Astrocyte (in vitro differentiated cells and primary cell): ENCODE data around the gene SYCE1. TPM values are rescaled to one million over a fixed set of nuclear protein-coding genes. Genes with fewer than 3 reads are reported as not detected.
"Not testable (repeated sequence)": the region's sequence is repeated elsewhere in the genome, so short reads cannot be mapped to it uniquely, and the experiment has no call there.

ENCODE experiments used
- DNase-seq: peaks from one replicate; pipeline ENCODE4 v3.0.0-alpha.2; 2010; ENCODE audit warnings: low read depth
- FAIRE-seq: peaks from 2 replicates; lab custom pipeline; 2011; peaks lifted over from hg19 to GRCh38; lab: Jason Lieb, UNC
- H2AFZ ChIP-seq: 2 replicates; pipeline ENCODE4 v1.6.0; 2012; ENCODE audit warnings: low read depth, low read length, inconsistent platforms
- H3K27ac ChIP-seq: 2 replicates; pipeline ENCODE4 v1.5.1; 2011; ENCODE audit warnings: low read depth, low read length, inconsistent platforms
- H3K27me3 ChIP-seq: 2 replicates; pipeline ENCODE4 v1.6.0; 2011; ENCODE audit warnings: low read length, inconsistent platforms; ENCODE audit not compliant: insufficient read depth
- H3K36me3 ChIP-seq: 2 replicates; pipeline ENCODE4 v1.5.1; 2011; ENCODE audit warnings: low read length, inconsistent platforms; ENCODE audit not compliant: insufficient read depth
- H3K4me1 ChIP-seq: 2 replicates; pipeline ENCODE4 v1.5.1; 2011; ENCODE audit warnings: low read length, inconsistent platforms; ENCODE audit not compliant: insufficient read depth
- H3K4me2 ChIP-seq: 2 replicates; pipeline ENCODE4 v1.6.0; 2012; ENCODE audit warnings: low read length, inconsistent platforms
- H3K4me3 ChIP-seq: 2 replicates; pipeline ENCODE4 v1.5.1; 2011; ENCODE audit warnings: low read depth, mild to moderate bottlenecking, low read length, inconsistent platforms; ENCODE audit not compliant: insufficient read depth
- H3K79me2 ChIP-seq: 2 replicates; pipeline ENCODE4 v1.6.0; 2012; ENCODE audit warnings: mild to moderate bottlenecking, low read length, inconsistent platforms; ENCODE audit not compliant: insufficient read depth
- H3K9ac ChIP-seq: 2 replicates; pipeline ENCODE4 v1.6.0; 2012; ENCODE audit warnings: mild to moderate bottlenecking, low read length, inconsistent platforms
- H3K9me3 ChIP-seq: 2 replicates; pipeline ENCODE4 v1.5.1; 2012; ENCODE audit warnings: low read depth, mild to moderate bottlenecking, low read length, inconsistent platforms; ENCODE audit not compliant: insufficient read depth
- H4K20me1 ChIP-seq: 2 replicates; pipeline ENCODE4 v1.6.0; 2012; ENCODE audit warnings: low read length, inconsistent platforms; ENCODE audit not compliant: insufficient read depth
- H3K27ac Mint-ChIP-seq: one replicate; pipeline ENCODE4 v1.8.0; 2021; ENCODE audit warnings: mild to moderate bottlenecking, mixed read lengths; ENCODE audit not compliant: unreplicated experiment
- H3K27me3 Mint-ChIP-seq: one replicate; pipeline ENCODE4 v1.8.0; 2021; ENCODE audit warnings: low read depth, mixed read lengths; ENCODE audit not compliant: unreplicated experiment
- H3K36me3 Mint-ChIP-seq: one replicate; pipeline ENCODE4 v1.8.0; 2021; ENCODE audit warnings: low read depth, mixed read lengths; ENCODE audit not compliant: unreplicated experiment
- H3K4me1 Mint-ChIP-seq: one replicate; pipeline ENCODE4 v1.8.0; 2021; ENCODE audit warnings: low read depth, mixed read lengths; ENCODE audit not compliant: unreplicated experiment
- H3K4me3 Mint-ChIP-seq: one replicate; pipeline ENCODE4 v1.8.0; 2021; ENCODE audit warnings: mild to moderate bottlenecking, moderate library complexity, mixed read lengths; ENCODE audit not compliant: unreplicated experiment
- H3K9me3 Mint-ChIP-seq: one replicate; pipeline ENCODE4 v1.8.0; 2021; ENCODE audit warnings: mild to moderate bottlenecking, mixed read lengths; ENCODE audit not compliant: unreplicated experiment
- EZH2 ChIP-seq: IDR thresholded peaks from 2 replicates; pipeline ENCODE4 v1.6.1; 2012; ENCODE audit warnings: mild to moderate bottlenecking, low read length, inconsistent platforms; ENCODE audit not compliant: insufficient read depth
- total RNA-seq: library from RNA; stranded (reverse); gene quantifications from 2 replicates; pipeline ENCODE4 v1.2.1, GENCODE V29; 2021
- TF ChIP-seq, protein P1 (sequence below): IDR thresholded peaks from 2 replicates; pipeline ENCODE4 v1.5.1; 2011; ENCODE audit warnings: low read depth, mild to moderate bottlenecking, inconsistent platforms, low read length, moderate library complexity; ENCODE audit not compliant: insufficient read depth

SYCE1 gene
- total RNA-seq, 1 donor from 2014 or later: 0.23 TPM

DNA sequence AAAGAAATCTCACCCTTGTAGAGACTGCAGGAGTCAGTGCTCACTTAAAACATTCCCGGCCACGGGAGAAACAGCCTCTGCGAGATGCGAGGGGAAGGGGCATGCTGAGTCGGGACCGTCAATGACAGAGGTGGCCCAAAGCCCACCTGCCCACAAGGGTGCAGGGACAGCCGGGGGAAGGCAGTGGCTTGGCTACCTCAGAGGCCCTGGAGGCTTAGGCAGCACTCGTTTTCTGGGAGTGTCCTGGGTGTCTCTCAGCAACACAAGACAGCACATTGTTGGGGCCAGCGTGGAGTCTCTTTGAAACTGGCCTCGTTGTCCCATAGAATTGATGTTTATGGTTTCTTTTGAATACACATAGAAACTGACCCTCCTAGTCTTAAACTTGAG lies 25.6 kb upstream of the SYCE1 start:
- H3K9me3 ChIP-seq: no peaks in the 10 kb centered on the region
- no peak overlapping the region for H3K4me3 Mint-ChIP-seq
- H4K20me1 ChIP-seq: no peaks in the 10 kb centered on the region
- no peak overlapping the region for H3K4me2 ChIP-seq
- no peaks in the 10 kb centered on the region for H3K9me3 Mint-ChIP-seq
- H3K27ac Mint-ChIP-seq: no peak overlapping the region
- H2AFZ ChIP-seq: no peak overlapping the region
- peaks cover 14% of the 10 kb centered on the region for H3K27me3 Mint-ChIP-seq
- no peaks in the 10 kb centered on the region for H3K27me3 ChIP-seq
- no peaks in the 10 kb centered on the region for H3K36me3 Mint-ChIP-seq
- H3K4me3 ChIP-seq: no peak overlapping the region
- TF ChIP-seq, protein P1, sequence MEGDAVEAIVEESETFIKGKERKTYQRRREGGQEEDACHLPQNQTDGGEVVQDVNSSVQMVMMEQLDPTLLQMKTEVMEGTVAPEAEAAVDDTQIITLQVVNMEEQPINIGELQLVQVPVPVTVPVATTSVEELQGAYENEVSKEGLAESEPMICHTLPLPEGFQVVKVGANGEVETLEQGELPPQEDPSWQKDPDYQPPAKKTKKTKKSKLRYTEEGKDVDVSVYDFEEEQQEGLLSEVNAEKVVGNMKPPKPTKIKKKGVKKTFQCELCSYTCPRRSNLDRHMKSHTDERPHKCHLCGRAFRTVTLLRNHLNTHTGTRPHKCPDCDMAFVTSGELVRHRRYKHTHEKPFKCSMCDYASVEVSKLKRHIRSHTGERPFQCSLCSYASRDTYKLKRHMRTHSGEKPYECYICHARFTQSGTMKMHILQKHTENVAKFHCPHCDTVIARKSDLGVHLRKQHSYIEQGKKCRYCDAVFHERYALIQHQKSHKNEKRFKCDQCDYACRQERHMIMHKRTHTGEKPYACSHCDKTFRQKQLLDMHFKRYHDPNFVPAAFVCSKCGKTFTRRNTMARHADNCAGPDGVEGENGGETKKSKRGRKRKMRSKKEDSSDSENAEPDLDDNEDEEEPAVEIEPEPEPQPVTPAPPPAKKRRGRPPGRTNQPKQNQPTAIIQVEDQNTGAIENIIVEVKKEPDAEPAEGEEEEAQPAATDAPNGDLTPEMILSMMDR: no peak
- TF ChIP-seq EZH2: no peak
- no peak overlapping the region for H3K27ac ChIP-seq
- no peaks in the 10 kb centered on the region for H3K4me1 ChIP-seq
- no peak for FAIRE-seq
- no peaks in the 10 kb centered on the region for H3K79me2 ChIP-seq
- no peaks in the 10 kb centered on the region for H3K4me1 Mint-ChIP-seq
- H3K9ac ChIP-seq: no peak overlapping the region
- no peak for DNase-seq
- no peaks in the 10 kb centered on the region for H3K36me3 ChIP-seq

DNA sequence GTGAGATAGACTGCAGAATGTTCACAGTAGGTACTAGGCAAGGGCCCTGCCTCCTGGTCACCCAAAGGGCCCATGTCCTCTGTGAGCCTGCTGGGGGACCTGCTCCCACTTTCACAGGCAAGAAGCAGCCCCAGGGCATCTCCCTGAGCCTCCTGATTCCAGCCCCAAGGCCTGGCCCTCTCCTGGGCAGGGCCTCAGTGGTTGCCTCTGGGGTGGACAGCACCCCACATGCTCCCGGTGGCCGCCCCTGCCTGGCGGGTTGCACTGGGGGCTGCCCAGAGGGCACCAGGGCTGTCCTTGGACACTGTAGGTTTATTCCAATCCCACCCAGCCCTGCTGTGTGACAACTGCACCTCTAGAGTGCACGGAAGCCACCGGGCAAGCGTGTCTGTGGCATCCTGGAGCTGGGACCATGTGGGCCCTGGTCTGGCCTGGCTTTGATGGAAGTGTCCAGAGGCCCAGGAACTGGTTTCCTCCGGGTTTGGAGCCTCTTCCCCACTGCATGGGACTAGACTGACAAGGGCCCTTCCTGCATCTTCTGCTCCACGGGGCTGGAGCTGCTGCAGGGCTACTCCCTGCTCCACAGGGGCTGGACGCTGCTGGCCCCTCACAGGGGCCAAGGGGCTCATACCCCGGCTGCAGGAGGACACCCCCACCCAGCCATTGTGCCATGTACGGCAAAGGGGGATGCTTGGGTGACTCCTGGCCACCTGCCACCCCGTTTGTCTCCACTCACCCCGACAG lies 25.0 kb upstream of the SYCE1 start:
- Histone ChIP-seq H3K27ac (no peak overlapping the region), H3K4me3 (no peak overlapping the region), H3K79me2 (no peaks in the 10 kb centered on the region), H3K36me3 (no peaks in the 10 kb centered on the region), H2AFZ (no peak overlapping the region), H3K4me2 (no peak overlapping the region), H4K20me1 (no peaks in the 10 kb centered on the region), H3K9me3 (no peaks in the 10 kb centered on the region), H3K4me1 (no peaks in the 10 kb centered on the region), H3K27me3 (no peaks in the 10 kb centered on the region), H3K9ac (no peak overlapping the region)
- no peaks in the 10 kb centered on the region for H3K36me3 Mint-ChIP-seq
- no peaks in the 10 kb centered on the region for H3K9me3 Mint-ChIP-seq
- no peak overlapping the region for H3K4me3 Mint-ChIP-seq
- TF ChIP-seq, protein P1: no peak
- no peak for TF ChIP-seq EZH2
- peaks cover 14% of the 10 kb centered on the region for H3K27me3 Mint-ChIP-seq
- DNase-seq (no peak), FAIRE-seq (no peak)
- no peak overlapping the region for H3K27ac Mint-ChIP-seq
- H3K4me1 Mint-ChIP-seq: no peaks in the 10 kb centered on the region

DNA sequence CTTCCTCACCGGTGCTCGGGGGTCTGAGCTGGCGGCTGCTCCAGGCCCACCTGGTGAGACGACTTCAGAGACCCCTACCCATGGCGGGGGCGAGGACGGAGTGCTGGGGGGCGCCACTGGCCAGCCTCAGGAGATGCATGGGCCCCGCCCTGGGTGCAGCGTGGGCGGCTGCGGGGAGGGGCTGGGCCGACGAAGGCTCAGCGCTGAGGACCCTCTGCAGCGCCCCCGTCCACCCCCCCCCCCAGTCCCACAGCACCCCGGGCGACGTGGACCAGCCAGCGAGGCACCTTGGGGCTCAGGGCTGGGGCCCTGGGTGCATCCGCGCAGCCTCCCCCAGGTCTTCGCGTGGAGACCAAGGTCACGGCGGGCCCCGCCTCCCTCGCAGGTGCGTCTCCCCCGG lies 11.7 kb upstream of the SYCE1 start:
- not testable (repeated sequence) for FAIRE-seq

DNA sequence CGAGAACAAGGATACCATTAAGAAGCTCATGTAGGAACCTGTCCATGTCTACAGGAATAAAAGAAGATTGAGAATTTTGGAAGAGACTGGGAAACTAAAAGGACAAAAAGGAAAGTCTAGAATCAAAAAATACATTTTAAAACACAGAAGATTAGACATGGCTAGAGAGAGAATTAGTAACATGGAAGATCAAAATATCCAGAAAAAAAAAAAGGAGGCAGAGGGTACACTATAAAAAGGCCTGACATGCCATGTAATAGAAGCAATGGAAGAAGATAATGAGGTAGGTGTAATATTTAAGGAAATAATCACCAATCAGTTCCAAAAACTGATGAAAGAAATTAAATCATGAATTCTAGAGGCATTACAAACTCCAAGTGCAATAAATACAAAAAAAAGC lies 8.1 kb upstream of the SYCE1 start:
- H3K4me3 ChIP-seq, H3K79me2 ChIP-seq, DNase-seq, H3K27me3 ChIP-seq, H4K20me1 ChIP-seq, H3K36me3 Mint-ChIP-seq, H3K9me3 Mint-ChIP-seq, H3K4me1 ChIP-seq, H2AFZ ChIP-seq, H3K4me3 Mint-ChIP-seq, H3K36me3 ChIP-seq, H3K27ac ChIP-seq, H3K9me3 ChIP-seq, H3K4me2 ChIP-seq, H3K27me3 Mint-ChIP-seq, H3K27ac Mint-ChIP-seq, H3K4me1 Mint-ChIP-seq, FAIRE-seq, H3K9ac ChIP-seq: not testable (repeated sequence)

More for the DNA sequence above, 11.7 kb upstream of the SYCE1 start:
- H3K27me3 ChIP-seq, H3K36me3 Mint-ChIP-seq, H4K20me1 ChIP-seq, H3K4me1 Mint-ChIP-seq, H3K79me2 ChIP-seq, H3K9me3 ChIP-seq, H3K27ac ChIP-seq, H3K27ac Mint-ChIP-seq, H3K9me3 Mint-ChIP-seq, H3K4me1 ChIP-seq, H3K4me3 Mint-ChIP-seq, H3K27me3 Mint-ChIP-seq, H3K4me2 ChIP-seq, DNase-seq, H3K36me3 ChIP-seq, H3K9ac ChIP-seq, H2AFZ ChIP-seq, H3K4me3 ChIP-seq: not testable (repeated sequence)

DNA sequence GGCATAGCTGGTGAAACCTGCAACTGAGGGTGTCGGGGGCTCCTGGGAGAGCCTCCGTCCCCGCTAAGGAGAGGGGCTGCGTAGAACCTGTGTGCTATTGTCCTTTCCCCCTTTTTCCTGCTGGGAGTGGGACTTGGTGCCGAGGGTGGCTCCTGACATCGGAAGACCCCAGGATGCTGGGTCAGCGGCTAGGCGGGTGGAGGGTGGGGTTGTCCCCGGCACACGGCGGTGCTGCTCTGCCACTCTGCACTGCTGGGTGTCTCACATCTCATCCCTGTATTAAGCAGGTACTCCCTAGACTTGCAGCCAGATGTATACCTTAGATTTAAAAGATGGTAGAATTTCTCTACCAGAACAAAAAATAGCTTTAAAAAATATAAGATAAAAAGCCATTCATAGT lies 6.7 kb upstream of the SYCE1 start:
- H3K36me3 Mint-ChIP-seq, H3K27ac ChIP-seq, H4K20me1 ChIP-seq, H3K9me3 ChIP-seq, H3K27ac Mint-ChIP-seq, H2AFZ ChIP-seq, DNase-seq, H3K36me3 ChIP-seq, H3K9me3 Mint-ChIP-seq, H3K9ac ChIP-seq, H3K4me1 ChIP-seq, H3K27me3 ChIP-seq, H3K27me3 Mint-ChIP-seq, H3K4me3 ChIP-seq, FAIRE-seq, H3K4me1 Mint-ChIP-seq, H3K4me2 ChIP-seq, H3K4me3 Mint-ChIP-seq, H3K79me2 ChIP-seq: not testable (repeated sequence)
